ENCODE data around the gene INTS11.

Gene INTS11

GRCh38 chr1:1296070-1297061 lies 28.1 kb downstream of the INTS11 start:
- DNase-seq, result no peak

GRCh38 chr1:1295154-1295923 lies 29.1 kb downstream of the INTS11 start:
- DNase-seq, result no peak

DNA sequence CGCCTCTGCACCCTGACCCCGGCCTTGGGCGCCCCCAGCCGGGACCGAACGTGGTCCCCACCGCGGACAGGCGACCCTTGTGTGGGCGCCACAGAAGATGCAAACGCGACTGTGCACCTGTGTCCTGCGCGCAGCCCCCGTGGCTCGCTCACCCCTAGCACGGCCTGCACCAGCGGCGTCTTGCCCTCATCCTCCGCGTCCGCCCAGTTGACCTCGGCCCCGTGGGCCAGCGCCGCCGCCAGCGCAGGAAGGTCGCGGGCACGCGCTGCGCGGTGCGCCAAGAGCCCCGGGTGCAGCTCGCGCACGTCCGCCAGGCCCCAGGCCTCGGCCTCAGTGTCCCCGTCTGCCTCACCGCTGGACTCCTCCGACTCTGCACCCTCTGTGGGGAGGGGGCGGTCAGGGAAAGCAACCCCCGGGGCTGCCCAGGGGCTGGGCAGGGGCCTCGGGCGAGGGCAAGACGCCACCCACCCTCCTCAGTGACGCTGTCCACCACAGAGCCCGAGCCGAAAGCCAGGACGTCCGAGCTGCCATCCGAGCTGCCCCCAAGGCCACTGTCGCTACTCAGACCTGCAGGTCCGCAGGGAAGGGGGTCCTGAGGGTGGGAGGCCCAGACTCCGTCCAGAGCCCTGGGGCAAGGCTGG lies 30.1 kb downstream of the INTS11 start:
- no peak for DNase-seq

DNA sequence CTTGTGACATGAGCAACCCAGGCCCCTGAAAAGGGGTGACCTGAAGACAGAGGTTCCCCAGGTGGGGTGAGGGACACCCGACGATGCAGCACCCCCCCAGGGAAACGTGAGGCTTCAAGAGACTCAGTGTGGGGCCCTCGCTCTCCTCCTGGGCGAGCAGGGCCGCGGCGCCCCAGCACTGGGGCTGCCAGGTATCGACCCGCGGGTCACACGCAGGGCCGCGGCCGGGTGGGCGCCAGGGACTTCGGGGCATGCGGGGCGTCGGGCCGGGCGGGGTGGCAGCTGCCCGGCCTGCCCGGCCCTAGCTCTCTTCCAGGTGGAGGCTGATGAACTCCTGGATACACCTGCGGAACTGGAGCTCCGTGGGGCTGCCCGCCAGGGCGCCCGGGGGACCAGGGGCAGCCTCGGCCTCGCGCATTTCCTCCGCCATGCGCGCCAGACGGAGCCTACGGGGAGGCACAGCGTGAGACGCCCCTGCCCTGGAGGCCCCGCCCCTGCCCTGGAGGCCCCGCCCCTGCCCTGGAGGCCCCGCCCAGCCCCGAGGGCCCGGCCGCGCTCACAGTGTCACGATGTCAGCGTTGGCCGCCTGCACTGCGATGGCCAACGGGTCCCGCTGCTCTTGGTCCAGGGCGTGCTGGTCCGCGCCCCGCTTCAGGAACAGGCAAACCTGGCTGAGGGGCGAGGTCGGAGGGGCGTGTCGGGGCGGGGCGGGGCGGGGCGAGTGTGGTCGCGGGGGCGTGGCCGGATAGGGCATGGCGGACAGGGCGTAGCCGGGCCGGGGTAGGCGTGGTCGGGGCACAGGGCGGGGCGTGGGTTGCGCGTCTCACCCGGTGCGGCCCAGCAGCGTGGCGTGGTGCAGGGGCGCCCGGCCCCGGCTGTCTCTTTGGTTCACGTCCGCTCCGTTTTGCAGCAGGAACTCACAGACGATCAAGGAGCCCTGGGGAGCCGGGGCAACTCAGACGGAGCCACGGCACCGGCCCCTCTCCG lies 30.9 kb downstream of the INTS11 start:
- DNase-seq, result no peak

GRCh38 chr1:1292851-1293250 lies 31.6 kb downstream of the INTS11 start:
- no peak for DNase-seq

- DNase-seq, result no peak
Measured at GRCh38 chr1:1292442-1292779, 32.0 kb downstream of the INTS11 start.

GRCh38 chr1:1291548-1292441 lies 32.7 kb downstream of the INTS11 start:
- peak; percentile 69 for DNase-seq

DNA sequence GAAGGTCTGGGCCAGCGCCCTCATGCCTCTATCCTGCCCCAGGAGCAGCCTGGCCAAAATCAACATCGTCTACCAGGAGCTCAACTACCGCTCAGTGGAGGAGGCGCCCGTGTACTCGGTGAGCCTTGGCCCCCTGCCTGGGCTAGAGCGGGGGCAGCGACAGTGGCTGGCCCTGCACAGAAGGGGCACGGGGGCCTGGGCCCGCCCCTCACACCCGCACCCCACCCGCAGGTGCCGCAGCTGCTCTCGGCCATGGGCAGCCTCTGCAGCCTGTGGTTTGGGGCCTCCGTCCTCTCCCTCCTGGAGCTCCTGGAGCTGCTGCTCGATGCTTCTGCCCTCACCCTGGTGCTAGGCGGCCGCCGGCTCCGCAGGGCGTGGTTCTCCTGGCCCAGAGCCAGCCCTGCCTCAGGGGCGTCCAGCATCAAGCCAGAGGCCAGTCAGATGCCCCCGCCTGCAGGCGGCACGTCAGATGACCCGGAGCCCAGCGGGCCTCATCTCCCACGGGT lies 33.4 kb downstream of the INTS11 start:
- DNase-seq, result no peak

GRCh38 chr1:1290238-1290731 lies 34.2 kb downstream of the INTS11 start:
- DNase-seq, result peak; percentile 60

- no peak for DNase-seq
Measured at GRCh38 chr1:1287288-1288110, 37.0 kb downstream of the INTS11 start.

- DNase-seq, result no peak
Measured at GRCh38 chr1:1286313-1287261, 37.9 kb downstream of the INTS11 start.

GRCh38 chr1:1285611-1286311 lies 38.7 kb downstream of the INTS11 start:
- DNase-seq, result no peak

GRCh38 chr1:1285102-1285571 lies 39.3 kb downstream of the INTS11 start:
- DNase-seq, result no peak

DNA sequence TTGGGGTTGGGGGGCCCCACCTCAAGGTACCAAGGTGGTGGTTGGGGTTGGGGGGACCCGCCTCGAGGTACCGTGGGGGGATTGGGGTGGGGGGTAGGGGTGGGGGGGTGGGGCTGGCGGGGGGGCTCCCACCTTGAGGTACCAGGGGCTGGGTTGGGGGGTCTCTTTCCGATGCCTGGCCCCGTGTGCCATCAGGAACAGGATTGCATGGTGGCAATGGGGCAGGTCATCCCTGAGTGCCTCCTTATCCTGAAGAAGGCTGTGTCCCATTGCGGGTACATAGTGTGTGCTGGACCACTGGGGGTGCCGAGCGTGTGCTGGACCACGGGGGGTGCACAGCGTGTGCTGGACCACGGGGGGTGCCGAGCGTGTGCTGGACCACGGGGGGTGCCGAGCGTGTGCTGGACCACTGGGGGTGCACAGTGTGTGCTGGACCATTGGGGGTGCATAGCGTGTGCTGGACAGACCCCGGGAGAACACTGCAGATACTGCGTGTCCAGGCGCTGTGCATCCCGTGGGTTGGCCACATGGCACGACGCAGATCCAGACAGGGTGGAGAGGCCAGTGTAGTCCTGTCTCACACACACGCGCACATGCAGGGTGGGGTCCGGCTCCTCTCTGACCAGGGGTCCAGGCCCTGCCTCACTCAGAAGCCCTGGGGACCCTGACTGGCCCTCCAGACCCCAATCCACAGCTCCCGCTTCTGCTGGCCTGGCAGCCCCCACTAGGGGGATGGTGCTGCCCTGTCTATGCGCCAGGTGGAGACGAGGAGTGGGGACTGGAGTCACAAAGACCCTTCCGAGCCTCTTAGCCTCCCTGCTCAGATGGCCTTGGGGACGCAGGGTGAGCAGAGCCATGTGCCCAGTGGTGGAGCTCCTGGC lies 40.0 kb downstream of the INTS11 start:
- no peak for DNase-seq

GRCh38 chr1:1283821-1284220 lies 40.6 kb downstream of the INTS11 start:
- no peak for DNase-seq

GRCh38 chr1:1282998-1283397 lies 41.5 kb downstream of the INTS11 start:
- no peak for DNase-seq

Measured in activated T-cell treated with anti-CD3 and anti-CD28 coated beads, Interleukin-2, amount 50 U/mL, for 1 hour (primary cell).